Measurements from ENCODE around the gene BRAP. TPM values are rescaled to one million over a fixed set of nuclear protein-coding genes. Genes with fewer than 3 reads are reported as not detected.
A peak's percentile ranks its signal among the peaks of the same experiment; 100 is the strongest.
"Not testable (repeated sequence)": the region's sequence is repeated elsewhere in the genome, so short reads cannot be mapped to it uniquely, and the experiment has no call there.

The BRAP gene
- total RNA-seq, 3 donors from 2014 or later, result 17.3 to 26.1 (median 22.3) TPM

DNA sequence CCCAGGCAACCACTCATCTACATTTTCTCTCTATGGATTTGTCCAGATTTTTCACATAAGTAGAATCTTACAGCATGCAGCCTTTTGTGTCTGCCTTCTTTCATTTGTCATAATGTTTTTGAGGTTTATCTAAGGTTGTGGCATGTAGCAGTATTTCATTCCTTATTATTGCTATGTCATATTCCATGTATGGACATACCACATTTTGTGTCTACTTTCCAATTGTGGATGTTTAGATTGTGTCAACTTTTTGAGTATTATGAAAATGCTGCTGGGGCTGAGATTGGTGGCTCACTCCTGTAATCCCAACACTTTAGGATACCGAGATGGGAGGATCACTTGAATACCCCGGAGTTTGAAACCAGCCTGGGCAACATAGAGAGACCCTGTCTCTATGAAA, 83.4 kb downstream of the BRAP start:
- Histone ChIP-seq H3K9me3 (no peaks in the 10 kb centered on the region), H3K4me3 (no peak overlapping the region), H3K36me3 (ENCODE audit: low read depth) (no peaks in the 10 kb centered on the region), H3K4me1 (ENCODE audit: low read depth) (no peaks in the 10 kb centered on the region)
- no peak for ATAC-seq
- intact Hi-C loops (cut with DNase I, micrococcal nuclease), result no loop called here
- no peak for DNase-seq
- TF ChIP-seq, protein P1, sequence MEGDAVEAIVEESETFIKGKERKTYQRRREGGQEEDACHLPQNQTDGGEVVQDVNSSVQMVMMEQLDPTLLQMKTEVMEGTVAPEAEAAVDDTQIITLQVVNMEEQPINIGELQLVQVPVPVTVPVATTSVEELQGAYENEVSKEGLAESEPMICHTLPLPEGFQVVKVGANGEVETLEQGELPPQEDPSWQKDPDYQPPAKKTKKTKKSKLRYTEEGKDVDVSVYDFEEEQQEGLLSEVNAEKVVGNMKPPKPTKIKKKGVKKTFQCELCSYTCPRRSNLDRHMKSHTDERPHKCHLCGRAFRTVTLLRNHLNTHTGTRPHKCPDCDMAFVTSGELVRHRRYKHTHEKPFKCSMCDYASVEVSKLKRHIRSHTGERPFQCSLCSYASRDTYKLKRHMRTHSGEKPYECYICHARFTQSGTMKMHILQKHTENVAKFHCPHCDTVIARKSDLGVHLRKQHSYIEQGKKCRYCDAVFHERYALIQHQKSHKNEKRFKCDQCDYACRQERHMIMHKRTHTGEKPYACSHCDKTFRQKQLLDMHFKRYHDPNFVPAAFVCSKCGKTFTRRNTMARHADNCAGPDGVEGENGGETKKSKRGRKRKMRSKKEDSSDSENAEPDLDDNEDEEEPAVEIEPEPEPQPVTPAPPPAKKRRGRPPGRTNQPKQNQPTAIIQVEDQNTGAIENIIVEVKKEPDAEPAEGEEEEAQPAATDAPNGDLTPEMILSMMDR (IDR thresholded peaks at IDR 0.05), result no peak

DNA sequence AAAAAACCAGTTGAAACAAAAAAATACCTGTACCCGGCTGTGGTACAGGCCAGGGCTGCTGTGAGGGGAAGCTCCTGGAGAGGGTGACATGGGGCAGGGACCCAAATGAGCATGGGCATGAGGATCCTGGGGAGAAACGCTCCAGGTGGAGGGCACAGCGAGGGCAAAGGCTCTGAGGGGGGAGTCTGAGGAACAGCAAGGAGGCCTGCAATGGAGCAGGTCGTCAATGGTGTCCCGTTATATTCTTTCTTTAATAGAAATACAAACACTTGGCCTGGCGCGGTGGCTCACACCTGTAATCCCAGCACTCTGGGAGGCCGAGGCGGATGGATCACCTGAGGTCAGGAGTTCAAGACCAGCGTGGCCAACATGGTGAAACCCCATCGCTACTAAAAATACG, 84.8 kb downstream of the BRAP start:
- H3K4me1 ChIP-seq (ENCODE audit: low read depth); H3K4me3 ChIP-seq; H3K9me3 ChIP-seq; H3K36me3 ChIP-seq (ENCODE audit: low read depth); ATAC-seq; intact Hi-C loops (cut with DNase I, micrococcal nuclease); DNase-seq: not testable (repeated sequence)

DNA sequence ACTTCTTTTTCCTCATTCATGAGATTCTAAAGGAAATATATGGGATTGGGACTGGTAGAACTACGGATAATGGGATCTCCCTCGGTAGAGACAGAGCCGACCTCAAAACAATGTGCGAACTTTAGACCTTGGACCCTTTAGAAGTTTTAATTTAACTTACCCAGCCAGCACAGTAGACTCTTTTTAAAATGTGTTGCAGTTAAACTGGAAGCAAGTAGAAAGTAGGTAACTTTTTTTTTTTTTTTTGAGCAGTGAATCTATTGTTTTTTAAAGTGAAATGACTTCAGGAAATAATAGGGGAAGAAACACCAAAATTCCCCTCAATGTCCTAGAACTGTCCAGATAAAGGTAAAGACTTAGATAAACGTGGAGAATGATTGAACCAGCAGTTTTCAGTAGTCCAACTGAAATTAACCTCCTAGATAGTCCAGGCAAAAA, 85.5 kb downstream of the BRAP start:
- H3K9me3 ChIP-seq, result no peaks in the 10 kb centered on the region
- intact Hi-C loops (cut with DNase I, micrococcal nuclease), result no loop called here
- DNase-seq (no peak), ATAC-seq (peak; percentile 13)
- H3K36me3 ChIP-seq (ENCODE audit: low read depth), result no peaks in the 10 kb centered on the region
- H3K4me3 ChIP-seq, result peak overlapping the region; percentile 94
- TF ChIP-seq, protein P1 (IDR thresholded peaks at IDR 0.05), result no peak
- peaks cover 7% of the 10 kb centered on the region for H3K4me1 ChIP-seq (ENCODE audit: low read depth)

DNA sequence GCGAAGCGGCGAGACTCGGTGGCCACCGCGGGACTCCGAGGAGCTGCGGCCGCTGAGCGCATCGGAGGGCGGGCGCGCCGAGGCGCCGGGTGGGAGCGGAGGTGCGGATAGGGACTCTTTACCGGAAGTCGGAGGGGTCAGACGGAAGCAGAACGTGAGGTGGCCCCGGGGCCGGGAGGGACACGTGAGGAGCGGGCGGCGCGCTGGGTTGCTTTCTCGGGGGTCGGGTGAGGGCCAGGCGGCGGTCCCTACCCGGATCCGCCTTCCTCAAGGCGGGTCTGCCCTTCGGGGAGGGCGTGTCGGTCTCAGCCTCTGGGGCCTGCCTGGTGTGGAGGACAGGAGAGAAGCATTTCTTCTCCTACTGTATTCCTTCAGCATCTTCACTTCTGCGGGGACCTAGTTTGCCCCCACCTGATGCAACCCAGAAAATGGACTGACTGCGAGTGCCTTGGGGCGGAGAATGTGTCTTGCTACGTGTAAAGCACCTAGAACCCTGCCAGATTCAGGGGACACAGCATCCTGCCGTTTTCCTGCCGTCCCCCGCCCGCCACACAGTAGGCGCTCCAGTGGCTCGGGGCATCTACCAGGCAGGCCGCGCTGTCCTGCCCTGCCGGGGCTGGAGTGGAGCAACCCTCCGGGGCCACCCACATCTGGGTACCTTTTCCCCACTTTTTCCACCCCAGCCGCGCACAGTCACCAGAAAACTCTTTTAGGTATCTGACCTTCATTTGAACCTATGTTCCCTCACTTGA, 86.1 kb downstream of the BRAP start:
- TF ChIP-seq, protein P1 (IDR thresholded peaks at IDR 0.05), result no peak
- DNase-seq (peak; percentile 88 to 95 (median 91)), ATAC-seq (peak; percentile 83)
- peak overlapping the region; percentile 94 for H3K4me3 ChIP-seq
- H3K9me3 ChIP-seq, result no peaks in the 10 kb centered on the region
- intact Hi-C loops (cut with DNase I, micrococcal nuclease), result no loop called here
- peaks cover 10% of the 10 kb centered on the region for H3K4me1 ChIP-seq (ENCODE audit: low read depth)
- no peaks in the 10 kb centered on the region for H3K36me3 ChIP-seq (ENCODE audit: low read depth)

DNA sequence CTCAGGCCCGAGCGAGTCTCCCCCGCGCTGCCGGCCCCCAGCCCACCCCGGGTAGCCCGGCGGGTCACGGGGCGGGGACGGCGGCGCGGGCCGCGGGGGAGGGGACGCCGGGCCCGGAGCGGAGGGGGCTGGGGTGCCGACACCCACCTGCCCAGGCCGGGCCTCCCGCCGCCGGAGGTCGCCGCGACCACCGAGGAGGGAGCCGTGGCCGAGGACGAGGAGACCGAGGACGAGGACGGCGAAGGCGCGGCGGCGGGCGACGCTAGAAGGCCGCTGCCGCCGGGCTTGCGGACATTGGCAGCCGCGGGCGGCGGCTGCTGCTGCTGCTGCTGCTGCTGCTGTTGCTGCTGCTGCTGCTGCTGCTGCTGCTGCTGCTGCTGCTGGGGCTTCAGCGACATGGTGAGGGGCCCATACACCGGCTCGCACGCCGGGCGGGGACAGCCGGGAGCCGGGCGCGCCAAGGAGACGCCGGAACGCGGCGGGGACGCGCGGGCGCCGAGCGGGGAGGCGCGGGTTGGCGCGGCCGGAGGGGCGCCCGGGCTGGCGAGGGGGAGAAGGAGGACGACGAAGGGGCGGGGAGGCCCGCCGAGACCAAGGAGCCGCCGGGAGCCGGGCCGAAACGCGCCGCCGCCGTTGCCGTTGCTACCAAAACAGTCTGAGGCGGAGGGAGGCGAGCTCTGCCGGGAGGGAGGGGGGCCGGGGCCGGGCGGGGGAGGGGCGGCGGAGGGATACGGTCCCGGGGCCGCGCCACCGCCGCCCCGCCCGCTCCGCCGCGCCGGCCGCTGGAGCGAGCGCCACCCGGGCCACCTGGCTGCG, 86.9 kb downstream of the BRAP start, which contains the start of gene ATXN2:
Gene ATXN2 (minus strand): TSS at position 679 of the 816 bp plus-strand sequence. CDS start 281 bp downstream, at position 398.
- H3K9me3 ChIP-seq, result no peaks in the 10 kb centered on the region
- no peaks in the 10 kb centered on the region for H3K36me3 ChIP-seq (ENCODE audit: low read depth)
- H3K4me1 ChIP-seq (ENCODE audit: low read depth), result peaks cover 13% of the 10 kb centered on the region
- peak in 2 of 3 donors; percentile 68 to 81 for DNase-seq
- ATAC-seq, result peak; percentile 77
- intact Hi-C loops (cut with DNase I, micrococcal nuclease), result no loop called here
- H3K4me3 ChIP-seq, result peak within 1 kb of the TSS; percentile 94
- TF ChIP-seq, protein P1 (IDR thresholded peaks at IDR 0.05), result no peak
